ENCODE data around the gene ACTR6. TPM values are rescaled to one million over a fixed set of nuclear protein-coding genes. Genes with fewer than 3 reads are reported as not detected.

The ACTR6 gene
- total and polyA plus RNA-seq, 9 of the 15 experiments (the other 6 are each of a cell fraction or from before 2014, with no cell fraction given) = 26.1 to 109 (median 70.9) TPM

DNA sequence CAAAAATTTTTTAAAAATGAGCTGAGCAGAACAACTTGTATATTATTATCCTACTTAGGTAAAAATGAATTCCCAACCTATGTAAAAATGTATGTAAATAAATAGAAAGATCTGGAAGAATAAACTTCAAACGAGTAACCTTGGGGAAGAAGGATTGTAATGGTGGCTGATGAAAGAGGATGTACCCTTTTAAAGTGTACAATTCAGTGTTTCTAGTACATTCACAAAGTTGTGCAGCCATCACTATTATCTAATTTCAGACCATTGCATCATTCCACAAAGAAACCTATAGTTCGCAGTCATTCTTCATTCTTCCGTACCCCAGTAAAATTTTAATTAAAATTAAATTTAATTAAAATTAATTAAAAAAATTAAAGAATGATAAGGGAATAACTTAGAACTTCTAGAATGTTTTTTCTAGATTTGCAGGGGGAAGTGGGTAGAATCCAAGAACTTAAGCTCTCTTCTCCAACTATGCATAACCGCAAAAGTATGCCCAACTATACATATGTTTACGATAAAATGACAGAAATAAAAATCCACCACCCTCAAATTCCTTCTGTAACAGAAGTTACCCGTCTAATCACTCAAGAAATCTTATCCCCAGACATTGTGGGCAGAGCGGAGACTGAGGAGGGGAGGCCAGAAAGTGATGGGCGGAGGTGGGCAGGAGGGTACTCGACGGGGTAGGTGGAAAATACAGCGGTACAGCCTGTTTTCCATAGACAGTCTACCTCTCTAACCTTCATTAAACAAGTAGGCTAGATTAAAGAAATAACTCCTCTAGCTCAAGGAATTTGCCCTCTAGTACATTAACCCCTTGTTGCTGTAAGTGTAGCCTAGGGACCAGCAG, 65.3 kb downstream of the ACTR6 start:
- Histone ChIP-seq H3K9ac (ENCODE audit: insufficient read depth in 1 of 2, low read depth in 2 of 2, low read length in 2 of 2) (peak overlapping the region; percentile 97 to 100; a peak in 3 of 4 replicates), H2AFZ (ENCODE audit: low read depth, low read length) (peak overlapping the region; percentile 100), H3K4me3 (peak overlapping the region; percentile 95), H3K4me2 (ENCODE audit: insufficient read depth, low read length) (peak overlapping the region; percentile 90), H3K9me1 (ENCODE audit: control insufficient read depth, insufficient read depth, low read length) (no peaks in the 10 kb centered on the region), H3K27ac (ENCODE audit: extremely low read depth, low read depth, low read length) (peak overlapping the region; percentile 96), H3K27me3 (ENCODE audit: control insufficient read depth in 2 of 2, insufficient read depth in 2 of 2, low read length in 2 of 2) (no peaks in the 10 kb centered on the region), H3K79me2 (ENCODE audit: control insufficient read depth, insufficient read depth, low read length) (peaks cover 42% of the 10 kb centered on the region), H4K20me1 (replicated peaks; ENCODE audit: control insufficient read depth, insufficient read depth, low read length) (no peaks in the 10 kb centered on the region), H3K36me3 (ENCODE audit: control insufficient read depth, insufficient read depth, low read length) (no peaks in the 10 kb centered on the region), H3K9me3 (replicated peaks; ENCODE audit: control insufficient read depth, insufficient read depth, low read depth, low read length) (no peaks in the 10 kb centered on the region), H3K4me1 (replicated peaks in 1 of 2; ENCODE audit: control insufficient read depth in 2 of 2, insufficient read depth in 2 of 2, low read length in 2 of 2) (peaks cover 0 to 10% of the 10 kb centered on the region in 2 experiments; a peak in 1 of 5 replicates)
- 38% methylated on average over 9 of the region's 11 CpGs for WGBS (ENCODE audit: insufficient coverage, low coverage, missing lambda C conversion rate)
- ChIA-PET CTCF (ENCODE audit: low intra/inter-chr PET ratio) (no interaction called here), POLR2A (interaction anchor here (0.9 to 3.7 kb wide), 6 partner anchors 11 to 54 kb away, joined by 3 to 20 read pairs (median 5); no protein-coding TSS in a partner anchor)
- intact Hi-C loops (cut with micrococcal nuclease) (loop anchor here (5.0 kb wide), 2 partner anchors 36 to 64 kb away; partner anchors contain the start of gene ACTR6), in situ Hi-C loops (cut with MboI) (no loop called here)
- ATAC-seq (peak; percentile 1), FAIRE-seq (no peak), DNase-seq (ENCODE audit: extremely low read depth in 1 of 4, low spot score in 3 of 4) (peak in 1 of 4 experiments; percentile 25)
- BruUV-seq (replicated peaks) = TSS peak; percentile 70
- TF ChIP-seq ZNF263 (CRISPR knock-in tag; IDR thresholded peaks at IDR 0.05; ENCODE audit: borderline replicate concordance) = no peak
- no peak for TF ChIP-seq MAFG (tag; conservative IDR thresholded peaks at IDR 0.05)
- no peak for TF ChIP-seq RB1 (IDR thresholded peaks at IDR 0.05; ENCODE audit: low read depth)
- 0 out of 2 replicates have a peak, but pooled peaks have one; percentile 10 for TF ChIP-seq MYNN (IDR thresholded peaks at IDR 0.05)
- no peak for TF ChIP-seq MYNN (CRISPR knock-in tag; IDR thresholded peaks at IDR 0.05)
- no peak for TF ChIP-seq ERF (CRISPR knock-in tag; IDR thresholded peaks at IDR 0.05)
- no peak for TF ChIP-seq SIN3A (IDR thresholded peaks at IDR 0.05; ENCODE audit: borderline replicate concordance in 2 of 2, control insufficient read depth in 1 of 2, low read depth in 2 of 2, low read length in 2 of 2)
- TF ChIP-seq SMAD1 (IDR thresholded peaks at IDR 0.05; ENCODE audit: low read depth, low read length, partially characterized antibody) = no peak
- no peak for TF ChIP-seq POLR3A (IDR thresholded peaks at IDR 0.05; ENCODE audit: borderline replicate concordance, extremely low read depth, insufficient read depth, insufficient read length)
- TF ChIP-seq, protein P1, sequence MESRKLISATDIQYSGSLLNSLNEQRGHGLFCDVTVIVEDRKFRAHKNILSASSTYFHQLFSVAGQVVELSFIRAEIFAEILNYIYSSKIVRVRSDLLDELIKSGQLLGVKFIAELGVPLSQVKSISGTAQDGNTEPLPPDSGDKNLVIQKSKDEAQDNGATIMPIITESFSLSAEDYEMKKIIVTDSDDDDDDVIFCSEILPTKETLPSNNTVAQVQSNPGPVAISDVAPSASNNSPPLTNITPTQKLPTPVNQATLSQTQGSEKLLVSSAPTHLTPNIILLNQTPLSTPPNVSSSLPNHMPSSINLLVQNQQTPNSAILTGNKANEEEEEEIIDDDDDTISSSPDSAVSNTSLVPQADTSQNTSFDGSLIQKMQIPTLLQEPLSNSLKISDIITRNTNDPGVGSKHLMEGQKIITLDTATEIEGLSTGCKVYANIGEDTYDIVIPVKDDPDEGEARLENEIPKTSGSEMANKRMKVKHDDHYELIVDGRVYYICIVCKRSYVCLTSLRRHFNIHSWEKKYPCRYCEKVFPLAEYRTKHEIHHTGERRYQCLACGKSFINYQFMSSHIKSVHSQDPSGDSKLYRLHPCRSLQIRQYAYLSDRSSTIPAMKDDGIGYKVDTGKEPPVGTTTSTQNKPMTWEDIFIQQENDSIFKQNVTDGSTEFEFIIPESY (CRISPR knock-in tag; IDR thresholded peaks at IDR 0.05) = no peak
- TF ChIP-seq CTBP1 (IDR thresholded peaks at IDR 0.05; ENCODE audit: borderline replicate concordance) = 0 out of 2 replicates have a peak, but pooled peaks have one; percentile 11
- TF ChIP-seq, protein P2, sequence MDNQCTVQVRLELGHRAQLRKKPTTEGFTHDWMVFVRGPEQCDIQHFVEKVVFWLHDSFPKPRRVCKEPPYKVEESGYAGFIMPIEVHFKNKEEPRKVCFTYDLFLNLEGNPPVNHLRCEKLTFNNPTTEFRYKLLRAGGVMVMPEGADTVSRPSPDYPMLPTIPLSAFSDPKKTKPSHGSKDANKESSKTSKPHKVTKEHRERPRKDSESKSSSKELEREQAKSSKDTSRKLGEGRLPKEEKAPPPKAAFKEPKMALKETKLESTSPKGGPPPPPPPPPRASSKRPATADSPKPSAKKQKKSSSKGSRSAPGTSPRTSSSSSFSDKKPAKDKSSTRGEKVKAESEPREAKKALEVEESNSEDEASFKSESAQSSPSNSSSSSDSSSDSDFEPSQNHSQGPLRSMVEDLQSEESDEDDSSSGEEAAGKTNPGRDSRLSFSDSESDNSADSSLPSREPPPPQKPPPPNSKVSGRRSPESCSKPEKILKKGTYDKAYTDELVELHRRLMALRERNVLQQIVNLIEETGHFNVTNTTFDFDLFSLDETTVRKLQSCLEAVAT (IDR thresholded peaks at IDR 0.05) = peak in 1 of 2 experiments; percentile 58; a peak in 2 of 4 replicates
- TF ChIP-seq, protein P3, sequence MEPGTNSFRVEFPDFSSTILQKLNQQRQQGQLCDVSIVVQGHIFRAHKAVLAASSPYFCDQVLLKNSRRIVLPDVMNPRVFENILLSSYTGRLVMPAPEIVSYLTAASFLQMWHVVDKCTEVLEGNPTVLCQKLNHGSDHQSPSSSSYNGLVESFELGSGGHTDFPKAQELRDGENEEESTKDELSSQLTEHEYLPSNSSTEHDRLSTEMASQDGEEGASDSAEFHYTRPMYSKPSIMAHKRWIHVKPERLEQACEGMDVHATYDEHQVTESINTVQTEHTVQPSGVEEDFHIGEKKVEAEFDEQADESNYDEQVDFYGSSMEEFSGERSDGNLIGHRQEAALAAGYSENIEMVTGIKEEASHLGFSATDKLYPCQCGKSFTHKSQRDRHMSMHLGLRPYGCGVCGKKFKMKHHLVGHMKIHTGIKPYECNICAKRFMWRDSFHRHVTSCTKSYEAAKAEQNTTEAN (CRISPR knock-in tag; IDR thresholded peaks at IDR 0.05) = no peak
- TF ChIP-seq ZNF175 (CRISPR knock-in tag; IDR thresholded peaks at IDR 0.05; ENCODE audit: low read depth) = no peak; the same call in 1 of the 2 replicates
- TF ChIP-seq NFIC (IDR thresholded peaks at IDR 0.05) = no peak
- no peak for TF ChIP-seq RBM17 (IDR thresholded peaks at IDR 0.05; ENCODE audit: borderline replicate concordance, low read depth, low read length)

All from K562 (cell line).